ENCODE data around the gene TCEANC2.
"Not testable (repeated sequence)": the region's sequence is repeated elsewhere in the genome, so short reads cannot be mapped to it uniquely, and the experiment has no call there.

GRCh38 chr1:54094730-54095105, 41.3 kb downstream of the TCEANC2 start:
- TF ChIP-seq CTCF, POLR2A, POLR2AphosphoS5 (IDR thresholded peaks at IDR 0.05): not testable (repeated sequence)
